HUES64 (cell line): ENCODE data around the gene BAG1.

Experiments
- H3K27ac ChIP-seq: 2 replicates; pipeline ENCODE4 v1.7.0; 2013; ENCODE audit warnings: low read depth, low read length, inconsistent platforms
- H3K27me3 ChIP-seq: 2 replicates; pipeline ENCODE4 v1.6.1; 2013; ENCODE audit warnings: mild to moderate bottlenecking, low read length; ENCODE audit not compliant: insufficient read depth
- H3K36me3 ChIP-seq: 2 replicates; pipeline ENCODE4 v1.6.1; 2013; ENCODE audit warnings: mild to moderate bottlenecking, low read length; ENCODE audit not compliant: insufficient read depth
- H3K4me1 ChIP-seq: 2 replicates; pipeline ENCODE4 v1.6.1; 2013; ENCODE audit warnings: mild to moderate bottlenecking, low read length, moderate library complexity; ENCODE audit not compliant: insufficient read depth
- H3K4me3 ChIP-seq: 2 replicates; pipeline ENCODE4 v1.5.1; 2013; ENCODE audit warnings: mild to moderate bottlenecking, low read length, moderate library complexity
- H3K9ac ChIP-seq: 2 replicates; pipeline ENCODE4 v1.6.1; 2013; ENCODE audit warnings: mild to moderate bottlenecking, low read depth, low read length
- H3K9me3 ChIP-seq: 2 replicates; pipeline ENCODE4 v1.6.1; 2013; ENCODE audit warnings: low read depth, low read length; ENCODE audit not compliant: insufficient read depth
- WGBS: fragments of 150-250, 120-280 bp; methylation state at CpG from one replicate; pipeline ENCODE4 v1.1.7; 2013; ENCODE audit warnings: missing lambda C conversion rate; 5-methylcytosine and 5-hydroxymethylcytosine counted together

BAG1 gene

GRCh38 chr9:33242609-33243134 is 21.8 kb downstream of the BAG1 start:
- no peak overlapping the region for H3K4me3 ChIP-seq
- no peak overlapping the region for H3K27ac ChIP-seq
- H3K9me3 ChIP-seq, result no peaks in the 10 kb centered on the region
- no peaks in the 10 kb centered on the region for H3K27me3 ChIP-seq
- H3K36me3 ChIP-seq, result no peaks in the 10 kb centered on the region
- H3K9ac ChIP-seq, result no peak overlapping the region
- no peaks in the 10 kb centered on the region for H3K4me1 ChIP-seq
- WGBS, result 85% methylated on average over 5 of the region's 6 CpGs

- H3K4me1 ChIP-seq, result no peaks in the 10 kb centered on the region
- no peak overlapping the region for H3K4me3 ChIP-seq
- 86% methylated on average over 5 of the region's 5 CpGs for WGBS
- no peak overlapping the region for H3K27ac ChIP-seq
- H3K9ac ChIP-seq, result no peak overlapping the region
- no peaks in the 10 kb centered on the region for H3K27me3 ChIP-seq
- H3K9me3 ChIP-seq, result no peaks in the 10 kb centered on the region
- no peaks in the 10 kb centered on the region for H3K36me3 ChIP-seq
Measured at GRCh38 chr9:33241298-33241697, 23.2 kb downstream of the BAG1 start.

GRCh38 chr9:33239921-33240320 is 24.6 kb downstream of the BAG1 start, which contains the start of gene SPINK4:
Gene SPINK4, plus strand, starts transcription at chr9:33240167. Its CDS starts 42 bp downstream, at chr9:33240209.
- Histone ChIP-seq H3K27ac (no peak within 1 kb of the TSS), H3K9ac (no peak within 1 kb of the TSS)

DNA sequence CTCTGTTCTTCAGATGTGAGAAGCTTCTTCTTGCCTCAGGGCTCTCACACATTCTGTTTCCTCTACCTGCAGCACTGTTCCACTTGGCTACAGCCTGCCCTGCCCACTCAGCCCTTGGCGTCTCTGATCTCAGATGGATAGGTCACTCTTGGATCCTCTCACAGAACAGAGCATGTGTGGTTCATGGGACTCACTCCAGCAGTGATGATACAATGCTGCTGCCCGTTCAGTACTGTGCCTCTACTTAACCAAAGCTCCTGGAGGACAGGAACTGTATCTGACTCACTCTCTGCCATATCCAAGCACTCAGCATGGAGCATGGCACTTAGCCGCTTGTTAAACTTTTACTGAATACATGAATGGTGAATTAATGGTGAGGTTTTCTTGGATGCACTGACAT is 27.9 kb downstream of the BAG1 start:
- no peaks in the 10 kb centered on the region for H3K9me3 ChIP-seq
- H3K27ac ChIP-seq, result no peak overlapping the region
- WGBS, result 76% methylated on average over 3 of the region's 3 CpGs
- H3K4me3 ChIP-seq, result no peak overlapping the region
- no peaks in the 10 kb centered on the region for H3K27me3 ChIP-seq
- no peaks in the 10 kb centered on the region for H3K36me3 ChIP-seq
- no peak overlapping the region for H3K9ac ChIP-seq
- H3K4me1 ChIP-seq, result no peaks in the 10 kb centered on the region

More at GRCh38 chr9:33239921-33240320, 24.6 kb downstream of the BAG1 start, which contains the start of gene SPINK4:
- H3K4me1 ChIP-seq, result no peaks in the 10 kb centered on the region
- 92% methylated on average over 7 of the region's 7 CpGs for WGBS
- H3K27me3 ChIP-seq, result no peaks in the 10 kb centered on the region
- no peak within 1 kb of the TSS for H3K4me3 ChIP-seq
- no peaks in the 10 kb centered on the region for H3K9me3 ChIP-seq
- no peaks in the 10 kb centered on the region for H3K36me3 ChIP-seq

DNA sequence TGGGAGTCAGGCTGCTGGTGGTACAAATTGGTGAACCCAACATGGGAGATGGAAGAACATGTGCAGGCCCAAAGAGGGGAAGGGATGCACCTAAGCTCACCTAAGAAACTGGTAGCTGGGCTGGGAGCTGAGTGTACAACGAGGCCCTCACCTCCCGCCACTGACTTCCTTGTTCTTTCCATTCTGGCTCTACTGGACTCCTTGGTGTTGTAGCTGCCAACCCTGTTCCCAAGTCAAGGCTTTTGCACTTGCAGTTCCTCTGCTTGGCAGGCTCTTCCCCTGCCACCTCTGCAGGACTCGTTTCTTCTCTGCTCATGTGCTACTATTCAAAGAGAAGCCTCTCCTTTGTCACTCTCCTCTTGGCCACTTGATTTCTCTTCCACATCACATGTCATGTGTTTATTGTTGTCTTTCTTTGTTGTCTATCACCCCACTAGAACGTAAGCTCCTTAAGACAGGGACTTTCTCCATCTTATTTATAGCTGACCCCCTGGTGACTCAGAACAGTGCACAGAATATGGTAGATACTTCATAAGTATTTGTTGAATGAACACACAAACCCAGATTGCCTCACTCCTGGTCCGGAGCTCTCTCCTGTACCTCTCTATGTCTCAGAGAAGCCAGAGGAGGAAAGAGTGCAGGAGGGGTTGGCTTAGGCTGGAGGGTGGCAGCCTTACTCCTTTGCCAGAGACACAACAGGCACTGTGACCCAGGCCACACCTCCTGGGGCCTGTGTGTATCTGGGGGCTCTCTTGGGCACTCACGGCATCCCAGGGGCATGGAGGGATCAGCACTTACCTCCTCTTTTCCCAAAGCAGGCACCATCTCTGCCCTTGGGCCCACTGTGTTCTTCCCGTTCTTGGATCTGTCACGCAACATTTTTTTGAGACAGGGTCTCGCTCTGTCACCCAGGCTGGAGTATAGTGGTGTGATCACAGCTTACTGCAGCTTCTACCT is 29.7 kb downstream of the BAG1 start:
- Histone ChIP-seq H3K27me3 (no peaks in the 10 kb centered on the region), H3K27ac (no peak overlapping the region), H3K9me3 (no peaks in the 10 kb centered on the region), H3K4me3 (no peak overlapping the region), H3K4me1 (no peaks in the 10 kb centered on the region), H3K36me3 (no peaks in the 10 kb centered on the region), H3K9ac (no peak overlapping the region)
- whole genome bisulfite sequencing, result 82% methylated on average over 7 of the region's 9 CpGs

DNA sequence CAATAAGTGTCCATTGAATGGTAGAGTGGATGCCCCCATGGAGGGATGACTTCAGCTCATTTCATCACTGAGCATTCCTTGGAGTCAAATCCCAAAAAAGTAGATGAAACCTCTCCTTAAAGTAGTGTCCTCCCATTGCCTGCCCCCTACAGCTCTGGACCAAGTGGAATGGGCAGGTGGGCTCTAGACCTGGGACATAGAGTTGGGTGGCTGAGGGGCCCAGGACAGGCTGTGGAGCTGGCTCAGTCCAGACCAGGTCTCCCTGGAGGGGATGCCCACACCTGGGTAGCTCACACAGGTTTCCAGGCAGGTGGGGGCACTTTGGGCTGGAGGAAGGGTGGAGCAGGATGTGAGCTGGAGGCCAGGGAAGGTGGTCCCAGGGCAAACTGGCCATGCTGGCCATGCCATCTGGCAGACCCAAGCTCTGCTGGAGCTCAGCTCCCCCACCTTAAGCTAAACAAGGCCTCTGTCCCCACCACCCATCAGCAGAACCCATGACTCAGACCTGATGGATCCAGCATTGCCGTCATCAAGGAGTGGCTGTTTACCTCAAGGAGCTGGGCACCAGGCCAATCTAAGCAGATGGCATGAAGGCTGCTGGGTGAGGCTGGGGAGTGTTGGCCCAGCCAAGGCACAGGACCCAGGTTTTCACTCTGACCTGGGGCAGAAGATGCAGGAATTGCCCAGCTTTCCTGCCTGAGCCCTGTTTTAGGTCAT is 30.7 kb downstream of the BAG1 start:
- no peaks in the 10 kb centered on the region for H3K36me3 ChIP-seq
- no peak overlapping the region for H3K27ac ChIP-seq
- no peak overlapping the region for H3K9ac ChIP-seq
- H3K9me3 ChIP-seq, result no peaks in the 10 kb centered on the region
- H3K4me3 ChIP-seq, result no peak overlapping the region
- H3K27me3 ChIP-seq, result no peaks in the 10 kb centered on the region
- 91% methylated on average over 1 of the region's 1 CpG for WGBS
- H3K4me1 ChIP-seq, result no peaks in the 10 kb centered on the region

GRCh38 chr9:33232815-33233214 is 31.7 kb downstream of the BAG1 start:
- no peak overlapping the region for H3K27ac ChIP-seq
- no peaks in the 10 kb centered on the region for H3K9me3 ChIP-seq
- no peak overlapping the region for H3K9ac ChIP-seq
- H3K36me3 ChIP-seq, result no peaks in the 10 kb centered on the region
- H3K27me3 ChIP-seq, result no peaks in the 10 kb centered on the region
- H3K4me3 ChIP-seq, result no peak overlapping the region
- 86% methylated on average over 6 of the region's 6 CpGs for WGBS
- no peaks in the 10 kb centered on the region; the same call in 1 of the 2 replicates for H3K4me1 ChIP-seq

GRCh38 chr9:33231623-33231942 is 32.9 kb downstream of the BAG1 start:
- WGBS, result 94% methylated on average over 2 of the region's 2 CpGs
- Histone ChIP-seq H3K4me3 (no peak overlapping the region), H3K36me3 (no peaks in the 10 kb centered on the region), H3K27me3 (no peaks in the 10 kb centered on the region), H3K4me1 (no peaks in the 10 kb centered on the region; the same call in 1 of the 2 replicates), H3K27ac (no peak overlapping the region), H3K9ac (no peak overlapping the region), H3K9me3 (no peaks in the 10 kb centered on the region)

- Histone ChIP-seq H3K4me1 (no peaks in the 10 kb centered on the region; the same call in 1 of the 2 replicates), H3K36me3 (no peaks in the 10 kb centered on the region), H3K9me3 (no peaks in the 10 kb centered on the region), H3K9ac (no peak overlapping the region), H3K4me3 (no peak overlapping the region), H3K27me3 (no peaks in the 10 kb centered on the region), H3K27ac (no peak overlapping the region)
- WGBS, result 82% methylated on average over 13 of the region's 13 CpGs
Measured at GRCh38 chr9:33230756-33231622, 33.5 kb downstream of the BAG1 start.

DNA sequence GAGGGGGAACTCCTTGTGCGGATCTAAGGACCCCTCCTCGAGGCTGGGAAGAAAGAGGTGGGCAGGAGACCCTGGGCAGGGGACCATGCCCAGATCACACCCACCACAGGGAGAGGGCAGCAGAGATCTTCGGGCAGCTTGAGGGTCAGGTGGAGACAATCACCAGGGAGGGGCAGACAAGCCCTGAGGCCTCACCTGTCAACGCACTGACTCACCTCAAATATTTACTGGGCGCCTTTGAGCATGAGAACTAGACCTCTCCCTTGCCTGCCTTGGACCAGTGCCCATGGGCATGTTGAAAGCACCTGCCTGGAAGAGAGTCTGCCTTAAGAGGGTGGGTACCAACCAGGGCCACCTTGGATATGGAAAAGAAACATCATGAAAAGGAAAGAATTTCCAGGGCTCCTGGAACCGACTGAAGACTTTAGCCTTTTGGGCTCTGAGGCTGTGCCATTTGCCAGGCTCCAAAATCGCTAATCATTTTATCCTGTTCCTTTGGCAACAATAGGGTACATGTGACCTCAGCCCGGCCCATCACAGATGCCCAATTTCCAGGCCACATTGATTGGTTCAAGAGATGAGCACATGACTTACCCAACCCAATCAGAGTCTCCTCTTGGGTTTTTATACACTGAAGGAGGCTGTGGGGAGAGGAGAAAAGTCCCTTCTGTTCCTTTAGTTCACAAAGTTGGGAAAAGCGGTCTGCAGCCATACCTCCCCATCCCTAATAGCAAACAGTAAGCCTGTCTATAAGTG is 35.0 kb downstream of the BAG1 start:
- H3K9ac ChIP-seq, result no peak overlapping the region

More for the DNA sequence above, 35.0 kb downstream of the BAG1 start:
- WGBS, result 82% methylated on average over 8 of the region's 9 CpGs
- Histone ChIP-seq H3K9me3 (no peaks in the 10 kb centered on the region), H3K4me3 (no peak overlapping the region), H3K4me1 (no peaks in the 10 kb centered on the region; the same call in 1 of the 2 replicates), H3K36me3 (no peaks in the 10 kb centered on the region), H3K27me3 (no peaks in the 10 kb centered on the region), H3K27ac (no peak overlapping the region)
